Ascending aorta (tissue), 2 donors: ENCODE data around the gene OSGIN1. TPM values are rescaled to one million over a fixed set of nuclear protein-coding genes. Genes with fewer than 3 reads are reported as not detected.

ENCODE experiments used
- DNase-seq, 2 donors: peaks; one replicate each; pipeline ENCODE4 v3.0.0-alpha.2; 2019; ENCODE audit warnings: low spot score in 2 of 2
- H3K27ac ChIP-seq, 2 donors: fragments of 200-600 bp; sonication (generic); one replicate each; pipeline ENCODE4 v1.5.1; 2016 to 2017; ENCODE audit warnings: mild to moderate bottlenecking in 1 of 2
- H3K27me3 ChIP-seq: fragments of 200-600 bp; sonication (generic); one replicate; pipeline ENCODE4 v1.5.1; 2017
- H3K36me3 ChIP-seq, 2 donors: fragments of 200-600 bp; sonication (generic); one replicate each; pipeline ENCODE4 v1.5.1; 2016
- H3K4me1 ChIP-seq, 2 donors: fragments of 200-600 bp; sonication (generic); one replicate each; pipeline ENCODE4 v1.5.1; 2016 to 2017; ENCODE audit warnings: mild to moderate bottlenecking in 1 of 2
- H3K4me3 ChIP-seq, 2 donors: fragments of 200-600 bp; sonication (generic); one replicate each; pipeline ENCODE4 v1.5.1; 2016 to 2017; ENCODE audit warnings: mild to moderate bottlenecking in 1 of 2
- H3K9me3 ChIP-seq, 2 donors: fragments of 200-600 bp; sonication (generic); one replicate each; pipeline ENCODE4 v1.5.1; 2016
- intact Hi-C: fragments of 100-400 bp; cut with DNase I; formaldehyde crosslinking; loops from one replicate; pipeline ENCODE4 v1.15.1; 2023
- total RNA-seq: library from RNA; depleted of rRNA; stranded (reverse); fragments of >200 nt; gene quantifications from one replicate; pipeline ENCODE4 v1.1.0, GENCODE V29; 2016
- TF ChIP-seq, protein P1 (sequence below), 3 experiments: fragments of 200-600 bp in 2 of 3; fragments of 450-650 bp in 1 of 3; sonication (generic) in 2 of 3; IDR thresholded peaks; one replicate each; pipeline ENCODE4 v1.5.1; 2016 to 2019; ENCODE audit warnings: antibody characterized with exemption in 3 of 3, mild to moderate bottlenecking in 1 of 3, moderate library complexity in 1 of 3

OSGIN1 gene
- total RNA-seq, 1 donor from 2014 or later = 7.8 TPM

GRCh38 chr16:83956336-83957289 lies 3.6 kb downstream of the OSGIN1 start:
- TF ChIP-seq, protein P1, sequence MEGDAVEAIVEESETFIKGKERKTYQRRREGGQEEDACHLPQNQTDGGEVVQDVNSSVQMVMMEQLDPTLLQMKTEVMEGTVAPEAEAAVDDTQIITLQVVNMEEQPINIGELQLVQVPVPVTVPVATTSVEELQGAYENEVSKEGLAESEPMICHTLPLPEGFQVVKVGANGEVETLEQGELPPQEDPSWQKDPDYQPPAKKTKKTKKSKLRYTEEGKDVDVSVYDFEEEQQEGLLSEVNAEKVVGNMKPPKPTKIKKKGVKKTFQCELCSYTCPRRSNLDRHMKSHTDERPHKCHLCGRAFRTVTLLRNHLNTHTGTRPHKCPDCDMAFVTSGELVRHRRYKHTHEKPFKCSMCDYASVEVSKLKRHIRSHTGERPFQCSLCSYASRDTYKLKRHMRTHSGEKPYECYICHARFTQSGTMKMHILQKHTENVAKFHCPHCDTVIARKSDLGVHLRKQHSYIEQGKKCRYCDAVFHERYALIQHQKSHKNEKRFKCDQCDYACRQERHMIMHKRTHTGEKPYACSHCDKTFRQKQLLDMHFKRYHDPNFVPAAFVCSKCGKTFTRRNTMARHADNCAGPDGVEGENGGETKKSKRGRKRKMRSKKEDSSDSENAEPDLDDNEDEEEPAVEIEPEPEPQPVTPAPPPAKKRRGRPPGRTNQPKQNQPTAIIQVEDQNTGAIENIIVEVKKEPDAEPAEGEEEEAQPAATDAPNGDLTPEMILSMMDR (IDR thresholded peaks at IDR 0.05) = peak; percentile 66 to 79 (median 70)
- DNase-seq = peak; percentile 36 to 87
- Histone ChIP-seq H3K27me3 (no peaks in the 10 kb centered on the region), H3K36me3 (peaks cover 19 to 39% of the 10 kb centered on the region in 2 donors), H3K9me3 (no peaks in the 10 kb centered on the region), H3K4me1 (peaks cover 8 to 22% of the 10 kb centered on the region in 2 donors), H3K4me3 (no peak overlapping the region), H3K27ac (peak overlapping the region in 1 of 2 donors; percentile 94)
- intact Hi-C loops = loop anchor here (1.0 to 10.0 kb wide), 3 partner anchors 106 to 242 kb away; partner anchors contain the start of gene TAF1C

DNA sequence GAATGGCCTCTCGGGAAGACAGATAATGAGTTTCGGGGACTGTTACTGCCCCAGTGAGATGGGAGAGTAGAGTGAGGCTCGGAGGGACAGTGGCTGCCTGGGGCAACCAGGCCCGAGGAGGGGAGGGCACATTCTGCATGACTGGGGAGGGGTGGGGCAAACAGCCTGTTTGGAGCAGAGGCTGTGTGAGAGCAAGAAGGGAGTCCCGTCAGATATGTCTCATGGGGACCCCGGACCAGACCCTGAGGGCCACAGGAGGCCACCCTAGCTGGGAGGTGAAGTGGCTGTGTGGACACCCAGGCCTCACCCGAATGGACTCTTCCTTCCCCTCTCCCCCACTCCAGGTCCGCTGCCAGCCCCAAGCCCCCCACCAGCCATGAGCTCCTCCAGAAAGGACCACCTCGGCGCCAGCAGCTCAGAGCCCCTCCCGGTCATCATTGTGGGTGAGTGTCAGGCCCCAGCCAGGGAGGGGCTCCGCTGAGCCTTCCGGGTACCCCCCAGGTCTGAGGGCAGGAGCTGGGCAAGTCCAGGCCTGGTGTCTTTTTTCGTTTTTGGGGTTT lies 4.3 kb downstream of the OSGIN1 start:
- Histone ChIP-seq H3K27ac (peak overlapping the region in 1 of 2 donors; percentile 15), H3K4me3 (no peak overlapping the region), H3K27me3 (no peaks in the 10 kb centered on the region), H3K4me1 (peaks cover 8 to 20% of the 10 kb centered on the region in 2 donors), H3K36me3 (peaks cover 27 to 47% of the 10 kb centered on the region in 2 donors), H3K9me3 (no peaks in the 10 kb centered on the region)
- intact Hi-C loops = loop anchor here (2.0 to 10.0 kb wide), 2 partner anchors 229 to 243 kb away; partner anchors contain the start of gene TAF1C
- no peak for DNase-seq
- TF ChIP-seq, protein P1 (IDR thresholded peaks at IDR 0.05) = no peak

DNA sequence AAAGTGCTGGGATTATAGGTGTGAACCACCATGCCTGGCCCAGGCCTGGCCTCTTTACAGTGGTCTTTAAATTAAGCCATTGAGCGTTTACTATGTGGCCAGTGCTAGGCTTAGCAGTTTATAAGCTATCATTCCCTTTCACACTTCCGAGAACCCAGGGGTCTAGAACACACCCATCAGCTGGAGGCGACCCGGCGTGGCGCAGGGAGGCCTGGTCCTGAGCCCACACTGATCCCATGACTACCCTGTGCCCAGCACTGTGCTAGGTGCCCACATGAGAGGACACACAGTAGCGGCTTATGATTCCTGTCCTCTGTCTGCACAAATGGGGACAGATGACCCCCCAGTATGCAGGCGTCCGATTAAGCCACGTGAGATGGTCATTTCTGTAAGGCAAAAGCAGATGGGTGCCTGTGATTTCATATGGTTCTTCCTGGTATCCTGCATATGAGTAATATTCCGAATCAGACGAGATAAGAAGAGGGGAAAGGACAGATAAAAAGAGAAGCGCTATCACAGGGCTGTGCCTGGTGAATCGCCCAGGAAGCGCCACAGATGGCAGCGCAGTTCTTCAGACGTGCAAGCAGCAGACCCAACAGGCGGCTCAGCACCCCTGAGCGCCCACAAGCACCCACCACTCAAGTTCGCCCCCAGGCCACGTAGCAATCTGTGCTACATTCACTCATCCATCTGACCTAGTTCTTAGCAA lies 5.3 kb downstream of the OSGIN1 start:
- Histone ChIP-seq H3K27ac (no peak overlapping the region), H3K9me3 (no peaks in the 10 kb centered on the region), H3K27me3 (no peaks in the 10 kb centered on the region), H3K36me3 (peaks cover 28 to 56% of the 10 kb centered on the region in 2 donors), H3K4me1 (peaks cover 8 to 15% of the 10 kb centered on the region in 2 donors), H3K4me3 (no peak overlapping the region)
- TF ChIP-seq, protein P1 (IDR thresholded peaks at IDR 0.05) = no peak
- intact Hi-C loops = loop anchor here (10.0 kb wide), 1 partner anchor 243 kb away; no protein-coding TSS in a partner anchor
- DNase-seq = no peak

DNA sequence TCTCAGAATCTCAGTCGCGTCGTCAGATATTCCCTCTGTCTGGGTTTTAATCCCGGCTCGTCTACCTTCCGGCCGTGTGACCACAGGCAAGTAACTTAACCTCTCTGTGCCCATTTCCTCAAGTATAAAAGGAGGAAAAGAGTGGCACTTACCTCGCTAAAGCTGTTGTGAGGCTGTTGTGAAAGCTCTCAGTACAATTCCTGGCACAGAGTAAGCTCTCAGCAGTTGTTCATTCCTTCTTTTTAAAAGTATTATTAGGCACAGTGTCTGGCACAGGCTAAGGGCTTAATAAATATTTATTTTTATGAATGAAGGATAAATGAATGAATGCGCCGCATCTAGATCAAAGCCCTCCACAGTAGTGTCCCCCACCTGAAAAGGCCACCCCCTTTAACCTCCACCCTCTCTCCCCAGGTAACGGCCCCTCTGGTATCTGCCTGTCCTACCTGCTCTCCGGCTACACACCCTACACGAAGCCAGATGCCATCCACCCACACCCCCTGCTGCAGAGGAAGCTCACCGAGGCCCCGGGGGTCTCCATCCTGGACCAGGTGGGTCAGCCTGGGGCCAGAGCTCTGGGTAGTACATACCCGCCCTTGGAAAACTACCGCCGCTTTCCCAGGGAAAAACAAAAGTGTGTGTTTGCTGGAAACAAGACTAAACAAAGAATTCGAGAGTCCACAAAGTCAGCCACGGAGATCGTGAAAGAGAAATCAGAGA lies 6.0 kb downstream of the OSGIN1 start:
- intact Hi-C loops = loop anchor here (10.0 kb wide), 1 partner anchor 244 kb away; no protein-coding TSS in a partner anchor
- H3K27ac ChIP-seq = no peak overlapping the region
- peaks cover 28 to 56% of the 10 kb centered on the region in 2 donors for H3K36me3 ChIP-seq
- H3K27me3 ChIP-seq = no peaks in the 10 kb centered on the region
- TF ChIP-seq, protein P1 (IDR thresholded peaks at IDR 0.05) = no peak
- no peaks in the 10 kb centered on the region for H3K9me3 ChIP-seq
- H3K4me3 ChIP-seq = no peak overlapping the region
- DNase-seq = no peak
- H3K4me1 ChIP-seq = peaks cover 4 to 10% of the 10 kb centered on the region in 2 donors
